Calu3 (cell line): Measurements from ENCODE around the gene ARMC9. TPM values are rescaled to one million over a fixed set of nuclear protein-coding genes. Genes with fewer than 3 reads are reported as not detected.

Source experiments
- BruUV-seq: library from RNA; stranded (reverse); fragments of 400-500 nt; replicated peaks from 2 replicates; lab custom pipeline; 2021; lab: Mats Ljungman, UMichigan
- CTCF ChIA-PET: fragments of 300-600 bp; sonication (Branson Sonifier 250); formaldehyde crosslinking; loops from one replicate; lab custom pipeline; 2022; ENCODE audit warnings: antibody characterized with exemption; lab: Charles Lee
- DNase-seq: peaks from one replicate; pipeline ENCODE4 v3.0.0; 2022
- H3K27ac Mint-ChIP-seq: one replicate; pipeline ENCODE4 v1.8.0; 2022; ENCODE audit warnings: mixed read lengths; ENCODE audit not compliant: unreplicated experiment
- H3K27me3 Mint-ChIP-seq: one replicate; pipeline ENCODE4 v1.8.0; 2022; ENCODE audit warnings: mixed read lengths; ENCODE audit not compliant: unreplicated experiment
- H3K36me3 Mint-ChIP-seq: one replicate; pipeline ENCODE4 v1.8.0; 2022; ENCODE audit warnings: mild to moderate bottlenecking, moderate library complexity, mixed read lengths; ENCODE audit not compliant: insufficient read depth, unreplicated experiment
- H3K4me1 Mint-ChIP-seq: one replicate; pipeline ENCODE4 v1.8.0; 2022; ENCODE audit warnings: mild to moderate bottlenecking, low read depth, mixed read lengths; ENCODE audit not compliant: unreplicated experiment
- H3K4me3 Mint-ChIP-seq: one replicate; pipeline ENCODE4 v1.8.0; 2022; ENCODE audit warnings: mild to moderate bottlenecking, low read depth, moderate library complexity, mixed read lengths; ENCODE audit not compliant: unreplicated experiment
- H3K9me3 Mint-ChIP-seq: one replicate; pipeline ENCODE4 v1.8.0; 2022; ENCODE audit warnings: low read depth, mixed read lengths; ENCODE audit not compliant: unreplicated experiment
- CTCF ChIP-seq: fragments of 200-600 bp; IDR thresholded peaks from one replicate; pipeline ENCODE4 v1.8.0; 2022; ENCODE audit warnings: antibody characterized with exemption; ENCODE audit not compliant: unreplicated experiment
- intact Hi-C: fragments of 100-400 bp; cut with micrococcal nuclease; formaldehyde crosslinking; loops from one replicate; pipeline ENCODE4 v1.10.0; 2022; ENCODE audit not compliant: unreplicated experiment
- total RNA-seq: library from RNA; stranded (reverse); gene quantifications from 2 replicates; pipeline ENCODE4 v1.2.3, GENCODE V29; 2022

ARMC9 gene
- total RNA-seq, 1 experiment from 2014 or later = 13.6 TPM

DNA sequence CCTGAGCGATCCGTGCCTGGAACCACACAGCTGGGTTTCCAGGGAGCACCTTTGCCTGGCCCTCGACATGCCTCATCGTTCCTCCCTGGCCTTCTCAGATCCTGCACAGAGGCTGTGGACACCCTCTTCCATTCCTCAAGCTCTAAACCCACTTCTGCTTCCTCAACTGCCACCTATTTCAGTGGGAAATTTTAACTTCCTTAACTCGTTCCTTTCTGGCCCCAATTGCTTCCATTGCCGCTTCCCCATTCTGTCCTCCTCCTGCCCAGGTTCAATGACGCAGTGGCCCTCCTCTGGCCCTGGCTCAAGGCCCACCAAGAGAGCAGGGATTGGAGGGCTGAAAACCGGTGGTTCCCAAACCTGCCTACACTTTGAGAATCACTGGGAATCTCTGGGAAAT, 192.2 kb downstream of the ARMC9 start:
- TF ChIP-seq CTCF = no peak
- BruUV-seq = no TSS peak
- Mint-ChIP-seq H3K36me3 (peaks cover 8% of the 10 kb centered on the region), H3K4me3 (no peak overlapping the region), H3K27ac (no peak overlapping the region), H3K4me1 (peaks cover 20% of the 10 kb centered on the region), H3K9me3 (no peaks in the 10 kb centered on the region), H3K27me3 (peaks cover 12% of the 10 kb centered on the region)
- intact Hi-C loops = no loop called here
- no peak for DNase-seq
- CTCF ChIA-PET = no interaction called here

DNA sequence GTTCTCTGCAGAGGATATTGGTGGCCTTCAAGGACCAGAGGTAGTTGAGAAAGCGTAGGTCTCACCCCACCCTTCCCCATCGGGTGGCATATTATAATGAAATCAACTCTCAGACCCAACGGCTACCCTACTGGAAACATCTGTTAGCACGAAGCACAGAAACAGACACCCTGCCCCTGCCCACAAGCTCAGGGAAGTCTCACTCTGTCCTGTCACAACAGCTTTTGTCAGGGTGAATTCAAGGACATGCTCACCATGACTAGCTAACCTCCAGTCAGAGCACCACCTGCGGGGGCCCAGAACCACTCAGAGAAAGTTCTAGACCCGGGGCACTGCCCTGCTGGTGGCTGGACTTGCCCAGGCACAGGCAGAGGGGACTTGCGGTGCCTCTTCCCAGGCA, 193.6 kb downstream of the ARMC9 start:
- TF ChIP-seq CTCF = no peak
- Mint-ChIP-seq H3K4me1 (peaks cover 29% of the 10 kb centered on the region), H3K27me3 (peaks cover 12% of the 10 kb centered on the region), H3K27ac (no peak overlapping the region), H3K9me3 (no peaks in the 10 kb centered on the region), H3K4me3 (no peak overlapping the region), H3K36me3 (peaks cover 18% of the 10 kb centered on the region)
- intact Hi-C loops = no loop called here
- CTCF ChIA-PET = no interaction called here
- no peak for DNase-seq
- BruUV-seq = no TSS peak

- H3K4me1 Mint-ChIP-seq = peaks cover 33% of the 10 kb centered on the region
- no peak for DNase-seq
- no TSS peak for BruUV-seq
- CTCF ChIA-PET = no interaction called here
- intact Hi-C loops = no loop called here
- H3K4me3 Mint-ChIP-seq = no peak overlapping the region
- peaks cover 12% of the 10 kb centered on the region for H3K27me3 Mint-ChIP-seq
- H3K27ac Mint-ChIP-seq = no peak overlapping the region
- H3K9me3 Mint-ChIP-seq = no peaks in the 10 kb centered on the region
- peaks cover 21% of the 10 kb centered on the region for H3K36me3 Mint-ChIP-seq
- no peak for TF ChIP-seq CTCF
Measured at GRCh38 chr2:231392431-231393148, 194.2 kb downstream of the ARMC9 start.

DNA sequence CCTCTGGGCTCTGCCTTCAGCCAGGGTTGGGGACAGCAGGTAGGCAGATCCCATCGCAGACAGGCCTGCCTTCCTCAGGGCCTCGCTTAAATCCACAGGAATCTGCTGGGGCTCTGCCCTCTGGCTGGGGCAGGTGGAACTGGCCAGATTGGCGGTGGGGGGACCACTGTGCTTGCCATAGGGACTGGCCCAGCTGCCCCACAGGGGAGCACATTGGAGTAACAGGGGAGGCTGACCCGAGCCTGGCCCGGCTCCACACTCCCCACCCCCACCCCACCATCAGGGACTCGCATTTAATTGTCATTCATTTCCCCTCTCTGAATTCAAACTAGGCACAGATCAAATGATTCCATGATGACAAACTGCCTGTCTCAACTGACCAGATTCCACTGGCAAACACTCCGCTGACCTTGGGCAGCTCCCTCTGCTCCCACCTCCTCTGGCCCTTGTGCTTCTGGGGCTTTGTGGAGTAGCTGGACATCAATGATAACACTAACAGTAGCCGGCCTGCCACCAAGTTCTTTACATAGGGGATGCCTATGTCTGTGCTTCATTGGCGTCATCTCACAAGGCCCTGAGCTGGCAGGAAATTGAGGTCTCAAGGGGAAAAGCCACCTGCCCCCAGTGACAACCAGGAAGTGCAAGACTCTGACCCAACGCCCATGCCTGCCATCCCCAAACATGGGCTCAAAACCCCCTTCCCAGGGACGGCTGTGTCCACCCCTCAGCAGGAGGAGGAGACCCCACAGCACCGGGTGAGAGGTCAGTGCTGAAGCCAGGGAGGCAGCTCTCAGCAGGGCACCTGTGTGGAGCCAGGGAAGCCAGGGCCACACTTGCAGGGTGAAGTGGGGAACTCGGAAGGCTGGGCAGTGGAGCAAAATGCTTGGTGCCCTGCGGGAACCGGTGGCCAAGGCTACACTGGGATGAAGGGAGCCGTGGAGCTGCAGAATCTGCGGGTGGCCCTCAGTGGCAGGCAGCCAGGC, 195.0 kb downstream of the ARMC9 start:
- DNase-seq = no peak
- Mint-ChIP-seq H3K4me3 (no peak overlapping the region), H3K36me3 (peaks cover 24% of the 10 kb centered on the region), H3K27ac (no peak overlapping the region), H3K9me3 (no peaks in the 10 kb centered on the region), H3K4me1 (peaks cover 27% of the 10 kb centered on the region), H3K27me3 (peaks cover 12% of the 10 kb centered on the region)
- BruUV-seq = no TSS peak
- CTCF ChIA-PET = no interaction called here
- intact Hi-C loops = no loop called here
- TF ChIP-seq CTCF = peak; percentile 30
